Chondrocyte (in vitro differentiated cells): ENCODE measurements around the gene KIAA1549. TPM values are rescaled to one million over a fixed set of nuclear protein-coding genes. Genes with fewer than 3 reads are reported as not detected.

ENCODE experiments used
- DNase-seq: peaks from one replicate; pipeline ENCODE4 v3.0.0; 2021; ENCODE audit warnings: mixed read lengths, low spot score
- H3K27ac Mint-ChIP-seq: one replicate; pipeline ENCODE4 v1.8.0; 2021; ENCODE audit warnings: mild to moderate bottlenecking, moderate library complexity, mixed read lengths; ENCODE audit not compliant: unreplicated experiment
- H3K27me3 Mint-ChIP-seq: 2 replicates; pipeline ENCODE4 v1.8.0; 2021; ENCODE audit warnings: low read depth, mixed read lengths
- H3K36me3 Mint-ChIP-seq: 2 replicates; pipeline ENCODE4 v1.8.0; 2021; ENCODE audit warnings: low read depth, mixed read lengths
- H3K4me1 Mint-ChIP-seq: 2 replicates; pipeline ENCODE4 v1.8.0; 2021; ENCODE audit warnings: low read depth, mild to moderate bottlenecking, mixed read lengths
- H3K4me3 Mint-ChIP-seq: one replicate; pipeline ENCODE4 v1.8.0; 2021; ENCODE audit warnings: mild to moderate bottlenecking, moderate library complexity, mixed read lengths; ENCODE audit not compliant: unreplicated experiment
- H3K9me3 Mint-ChIP-seq: 2 replicates; pipeline ENCODE4 v1.8.0; 2021; ENCODE audit warnings: low read depth, mixed read lengths
- total RNA-seq: library from RNA; stranded (reverse); gene quantifications from 3 replicates; pipeline ENCODE4 v1.2.1, GENCODE V29; 2021
- TF ChIP-seq, protein P1 (sequence below): fragments of 200-600 bp; sonication (generic); IDR thresholded peaks from 2 replicates; pipeline ENCODE4 v1.5.0; 2021; ENCODE audit warnings: antibody characterized with exemption, mild to moderate bottlenecking, moderate library complexity

The KIAA1549 gene
- total RNA-seq, 1 donor from 2014 or later: 9.2 TPM

GRCh38 chr7:138885383-138886147 lies 95.6 kb downstream of the KIAA1549 start:
- peaks cover 18% of the 10 kb centered on the region for H3K4me1 Mint-ChIP-seq
- no peak overlapping the region for H3K4me3 Mint-ChIP-seq
- TF ChIP-seq, protein P1, sequence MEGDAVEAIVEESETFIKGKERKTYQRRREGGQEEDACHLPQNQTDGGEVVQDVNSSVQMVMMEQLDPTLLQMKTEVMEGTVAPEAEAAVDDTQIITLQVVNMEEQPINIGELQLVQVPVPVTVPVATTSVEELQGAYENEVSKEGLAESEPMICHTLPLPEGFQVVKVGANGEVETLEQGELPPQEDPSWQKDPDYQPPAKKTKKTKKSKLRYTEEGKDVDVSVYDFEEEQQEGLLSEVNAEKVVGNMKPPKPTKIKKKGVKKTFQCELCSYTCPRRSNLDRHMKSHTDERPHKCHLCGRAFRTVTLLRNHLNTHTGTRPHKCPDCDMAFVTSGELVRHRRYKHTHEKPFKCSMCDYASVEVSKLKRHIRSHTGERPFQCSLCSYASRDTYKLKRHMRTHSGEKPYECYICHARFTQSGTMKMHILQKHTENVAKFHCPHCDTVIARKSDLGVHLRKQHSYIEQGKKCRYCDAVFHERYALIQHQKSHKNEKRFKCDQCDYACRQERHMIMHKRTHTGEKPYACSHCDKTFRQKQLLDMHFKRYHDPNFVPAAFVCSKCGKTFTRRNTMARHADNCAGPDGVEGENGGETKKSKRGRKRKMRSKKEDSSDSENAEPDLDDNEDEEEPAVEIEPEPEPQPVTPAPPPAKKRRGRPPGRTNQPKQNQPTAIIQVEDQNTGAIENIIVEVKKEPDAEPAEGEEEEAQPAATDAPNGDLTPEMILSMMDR: no peak
- H3K27ac Mint-ChIP-seq: no peak overlapping the region
- no peaks in the 10 kb centered on the region for H3K9me3 Mint-ChIP-seq
- no peaks in the 10 kb centered on the region for H3K27me3 Mint-ChIP-seq
- DNase-seq: no peak
- no peaks in the 10 kb centered on the region for H3K36me3 Mint-ChIP-seq

DNA sequence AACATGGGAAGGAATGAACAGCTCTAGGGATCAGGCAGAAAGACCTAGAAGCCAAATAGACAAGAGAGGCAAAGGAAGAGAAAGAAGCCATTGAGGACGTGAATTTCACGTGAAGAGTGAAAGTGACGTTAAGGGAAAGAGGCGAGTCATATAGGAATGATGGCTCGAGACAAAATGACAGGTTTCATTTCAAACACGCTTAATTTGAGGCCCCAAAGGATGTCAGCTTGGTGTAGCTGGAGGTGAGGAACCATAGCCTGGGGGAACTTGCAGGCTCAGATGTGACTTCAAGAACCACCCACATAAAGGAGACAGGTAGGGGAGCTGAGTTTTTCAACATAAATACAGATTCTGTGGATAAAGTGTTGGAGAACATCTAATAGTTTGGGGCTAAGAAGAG lies 98.9 kb downstream of the KIAA1549 start:
- peaks cover 4% of the 10 kb centered on the region for H3K4me1 Mint-ChIP-seq
- no peak overlapping the region for H3K27ac Mint-ChIP-seq
- TF ChIP-seq, protein P1: no peak
- DNase-seq: no peak
- H3K27me3 Mint-ChIP-seq: no peaks in the 10 kb centered on the region
- H3K36me3 Mint-ChIP-seq: peaks cover 2% of the 10 kb centered on the region
- H3K4me3 Mint-ChIP-seq: no peak overlapping the region
- no peaks in the 10 kb centered on the region for H3K9me3 Mint-ChIP-seq

- TF ChIP-seq, protein P1: no peak
- peaks cover 2% of the 10 kb centered on the region for H3K36me3 Mint-ChIP-seq
- no peak for DNase-seq
- H3K4me3 Mint-ChIP-seq: no peak overlapping the region
- no peak overlapping the region for H3K27ac Mint-ChIP-seq
- peaks cover 5% of the 10 kb centered on the region for H3K4me1 Mint-ChIP-seq
- H3K27me3 Mint-ChIP-seq: no peaks in the 10 kb centered on the region
- no peaks in the 10 kb centered on the region for H3K9me3 Mint-ChIP-seq
Measured at GRCh38 chr7:138881579-138882188, 99.5 kb downstream of the KIAA1549 start.

GRCh38 chr7:138880881-138881578 lies 100.2 kb downstream of the KIAA1549 start:
- no peak overlapping the region for H3K4me3 Mint-ChIP-seq
- no peak for DNase-seq
- peaks cover 2% of the 10 kb centered on the region for H3K36me3 Mint-ChIP-seq
- TF ChIP-seq, protein P1: no peak
- no peak overlapping the region for H3K27ac Mint-ChIP-seq
- H3K27me3 Mint-ChIP-seq: no peaks in the 10 kb centered on the region
- no peaks in the 10 kb centered on the region for H3K9me3 Mint-ChIP-seq
- H3K4me1 Mint-ChIP-seq: peaks cover 7% of the 10 kb centered on the region

- Mint-ChIP-seq H3K9me3 (no peaks in the 10 kb centered on the region), H3K4me3 (no peak overlapping the region), H3K27me3 (no peaks in the 10 kb centered on the region), H3K27ac (no peak overlapping the region), H3K36me3 (peaks cover 2% of the 10 kb centered on the region), H3K4me1 (peaks cover 11% of the 10 kb centered on the region)
- no peak for DNase-seq
- TF ChIP-seq, protein P1: no peak
Measured at GRCh38 chr7:138879356-138879755, 101.8 kb downstream of the KIAA1549 start.
